Nephron progenitor cell (in vitro differentiated cells): ENCODE data around the gene SCGB1C1.

Experiments
- DNase-seq: peaks from one replicate; pipeline ENCODE4 v3.0.0; 2021
- H3K27ac Mint-ChIP-seq: 2 replicates; pipeline ENCODE4 v1.8.0; 2021; ENCODE audit warnings: mild to moderate bottlenecking, moderate library complexity, mixed read lengths
- H3K27me3 Mint-ChIP-seq: 2 replicates; pipeline ENCODE4 v1.8.0; 2021; ENCODE audit warnings: mild to moderate bottlenecking, low read depth, mixed read lengths; ENCODE audit not compliant: poor library complexity
- H3K36me3 Mint-ChIP-seq: 2 replicates; pipeline ENCODE4 v1.8.0; 2021; ENCODE audit warnings: low read depth, mixed read lengths
- H3K4me1 Mint-ChIP-seq: 2 replicates; pipeline ENCODE4 v1.8.0; 2021; ENCODE audit warnings: mixed read lengths
- H3K4me3 Mint-ChIP-seq: 2 replicates; pipeline ENCODE4 v1.8.0; 2021; ENCODE audit warnings: mild to moderate bottlenecking, moderate library complexity, mixed read lengths
- H3K9me3 Mint-ChIP-seq: 2 replicates; pipeline ENCODE4 v1.8.0; 2021; ENCODE audit warnings: mild to moderate bottlenecking, moderate library complexity, mixed read lengths
- TF ChIP-seq, protein P1 (sequence below): fragments of 200-600 bp; sonication (generic); IDR thresholded peaks from 2 replicates; pipeline ENCODE4 v1.5.0; 2021; ENCODE audit warnings: antibody characterized with exemption

The SCGB1C1 gene

DNA sequence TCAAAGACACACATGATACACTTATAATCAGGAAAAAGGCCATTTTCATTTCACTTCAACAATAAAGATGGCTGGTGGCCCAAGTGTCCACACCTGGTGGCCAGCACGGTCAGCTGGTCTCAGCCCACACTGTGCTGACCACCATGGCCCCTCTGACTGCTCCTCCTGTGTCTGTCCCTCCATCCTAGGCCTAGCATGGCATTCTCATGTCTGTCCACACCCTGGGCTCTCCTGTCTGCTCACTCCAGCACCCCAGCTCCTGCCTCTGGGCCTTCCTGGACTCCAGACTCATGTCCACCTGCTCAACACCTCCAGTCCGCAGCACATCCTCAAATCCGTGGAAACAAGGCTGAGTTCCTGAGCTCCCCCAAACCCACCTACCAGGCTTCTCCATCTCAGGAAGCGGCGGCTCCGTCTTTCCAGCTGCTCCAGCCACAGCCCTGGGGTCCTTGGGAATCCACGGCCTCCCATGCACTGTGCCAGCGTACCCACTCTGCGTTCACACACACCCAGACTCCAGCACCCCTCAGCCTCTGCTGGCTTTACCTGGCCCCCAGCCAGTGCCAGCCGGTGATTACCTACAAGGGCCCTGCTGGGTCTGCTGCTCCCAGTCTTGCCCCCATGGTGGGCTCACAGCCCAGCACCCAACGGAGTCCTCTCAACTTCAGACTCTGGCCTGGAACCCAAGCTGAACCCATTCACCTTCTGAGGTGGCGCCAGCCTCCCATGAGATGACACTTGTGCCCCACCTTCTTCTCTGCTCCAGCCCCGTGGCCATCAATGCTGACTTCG is 29.3 kb downstream of the SCGB1C1 start:
- H3K9me3 Mint-ChIP-seq = no peaks in the 10 kb centered on the region
- H3K4me3 Mint-ChIP-seq = no peak overlapping the region

DNA sequence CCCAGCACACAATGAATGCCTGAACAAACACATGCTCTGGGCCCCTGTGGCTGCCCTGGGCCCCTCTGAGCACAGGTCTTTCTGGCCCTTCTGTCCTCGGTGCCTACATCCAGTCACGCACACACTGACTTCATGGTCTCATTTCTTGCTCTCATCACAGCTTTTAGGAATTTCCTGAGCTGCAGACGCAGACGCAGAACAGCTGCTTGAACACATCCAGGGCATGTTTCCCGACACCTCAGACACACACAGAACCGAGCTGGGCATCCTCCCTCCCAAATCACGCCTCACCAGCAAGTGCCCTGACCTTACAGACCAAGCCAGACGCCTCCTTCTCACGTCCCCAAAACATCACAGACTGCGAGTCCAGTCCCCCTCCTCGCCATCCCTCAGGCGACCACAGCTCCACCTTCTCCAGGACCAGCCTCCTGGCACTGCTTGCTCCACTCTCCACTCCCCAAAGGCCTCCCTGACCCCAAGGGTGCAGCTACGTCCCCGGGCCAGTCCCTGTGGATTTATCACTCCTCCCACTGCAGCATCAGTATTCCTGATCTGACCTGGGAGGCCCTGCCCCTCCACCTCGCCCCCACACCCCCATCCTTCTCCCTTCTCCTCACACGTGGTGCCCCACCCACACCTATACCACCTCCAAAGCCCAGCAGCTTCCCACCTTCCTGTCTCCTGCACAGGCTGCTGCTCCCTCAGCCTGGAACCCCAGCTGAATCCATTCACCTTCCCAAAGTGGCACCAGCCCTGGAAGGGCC is 30.3 kb downstream of the SCGB1C1 start:
- no peaks in the 10 kb centered on the region for H3K4me1 Mint-ChIP-seq
- peaks cover 36% of the 10 kb centered on the region for H3K36me3 Mint-ChIP-seq
- H3K27me3 Mint-ChIP-seq = no peaks in the 10 kb centered on the region
- TF ChIP-seq, protein P1, sequence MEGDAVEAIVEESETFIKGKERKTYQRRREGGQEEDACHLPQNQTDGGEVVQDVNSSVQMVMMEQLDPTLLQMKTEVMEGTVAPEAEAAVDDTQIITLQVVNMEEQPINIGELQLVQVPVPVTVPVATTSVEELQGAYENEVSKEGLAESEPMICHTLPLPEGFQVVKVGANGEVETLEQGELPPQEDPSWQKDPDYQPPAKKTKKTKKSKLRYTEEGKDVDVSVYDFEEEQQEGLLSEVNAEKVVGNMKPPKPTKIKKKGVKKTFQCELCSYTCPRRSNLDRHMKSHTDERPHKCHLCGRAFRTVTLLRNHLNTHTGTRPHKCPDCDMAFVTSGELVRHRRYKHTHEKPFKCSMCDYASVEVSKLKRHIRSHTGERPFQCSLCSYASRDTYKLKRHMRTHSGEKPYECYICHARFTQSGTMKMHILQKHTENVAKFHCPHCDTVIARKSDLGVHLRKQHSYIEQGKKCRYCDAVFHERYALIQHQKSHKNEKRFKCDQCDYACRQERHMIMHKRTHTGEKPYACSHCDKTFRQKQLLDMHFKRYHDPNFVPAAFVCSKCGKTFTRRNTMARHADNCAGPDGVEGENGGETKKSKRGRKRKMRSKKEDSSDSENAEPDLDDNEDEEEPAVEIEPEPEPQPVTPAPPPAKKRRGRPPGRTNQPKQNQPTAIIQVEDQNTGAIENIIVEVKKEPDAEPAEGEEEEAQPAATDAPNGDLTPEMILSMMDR = no peak
- H3K27ac Mint-ChIP-seq = peak overlapping the region; percentile 2
- no peak for DNase-seq
- H3K9me3 Mint-ChIP-seq = no peaks in the 10 kb centered on the region
- H3K4me3 Mint-ChIP-seq = no peak overlapping the region

More for the DNA sequence above, 29.3 kb downstream of the SCGB1C1 start:
- peak overlapping the region; percentile 20 for H3K27ac Mint-ChIP-seq
- no peak for DNase-seq
- H3K27me3 Mint-ChIP-seq = no peaks in the 10 kb centered on the region
- TF ChIP-seq, protein P1 = no peak
- H3K36me3 Mint-ChIP-seq = peaks cover 30% of the 10 kb centered on the region
- no peaks in the 10 kb centered on the region for H3K4me1 Mint-ChIP-seq

DNA sequence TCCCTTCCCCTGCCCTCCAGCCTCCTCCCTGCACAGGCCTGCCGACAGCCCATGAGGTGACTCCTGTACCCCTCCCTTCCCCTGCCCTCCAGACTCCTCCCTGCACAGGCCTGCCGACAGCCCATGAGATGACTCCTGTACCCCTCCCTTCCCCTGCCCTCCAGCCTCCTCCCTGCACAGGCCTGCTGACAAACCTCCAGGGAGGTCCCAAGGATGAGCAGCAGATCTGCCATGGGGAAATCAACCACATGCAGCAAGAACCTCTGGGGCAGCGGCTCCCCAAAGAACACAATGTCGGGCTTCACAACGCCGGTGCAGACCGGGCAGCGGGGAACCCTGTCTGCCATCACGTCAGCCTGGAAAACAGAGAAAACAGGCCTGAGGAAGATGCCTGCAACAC is 31.0 kb downstream of the SCGB1C1 start:
- Mint-ChIP-seq H3K9me3 (no peaks in the 10 kb centered on the region), H3K27ac (no peak overlapping the region), H3K4me1 (no peaks in the 10 kb centered on the region), H3K27me3 (no peaks in the 10 kb centered on the region), H3K4me3 (no peak overlapping the region), H3K36me3 (peaks cover 42% of the 10 kb centered on the region)
- TF ChIP-seq, protein P1 = no peak
- no peak for DNase-seq

DNA sequence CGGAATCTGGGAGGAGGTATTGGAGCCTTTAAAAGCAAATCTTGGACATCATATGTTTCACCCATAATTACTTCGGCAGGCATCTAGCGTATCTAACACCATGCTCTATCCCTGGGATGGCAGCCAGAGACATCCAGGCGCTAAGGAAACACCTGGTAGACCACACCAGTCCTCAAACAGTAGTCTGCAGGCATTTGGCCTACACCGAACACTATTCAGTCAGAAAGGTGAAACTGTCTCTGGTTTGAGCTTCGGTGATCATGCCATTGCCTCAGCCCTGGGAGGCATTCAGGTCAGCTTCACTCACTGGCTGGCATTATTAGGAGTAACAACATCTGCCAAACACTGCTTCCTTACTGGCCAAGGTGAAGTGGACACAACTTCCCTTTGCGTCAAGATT is 31.5 kb downstream of the SCGB1C1 start:
- DNase-seq = no peak
- H3K36me3 Mint-ChIP-seq = peaks cover 41% of the 10 kb centered on the region
- no peaks in the 10 kb centered on the region for H3K9me3 Mint-ChIP-seq
- TF ChIP-seq, protein P1 = no peak
- H3K4me3 Mint-ChIP-seq = no peak overlapping the region
- H3K27me3 Mint-ChIP-seq = no peaks in the 10 kb centered on the region
- H3K4me1 Mint-ChIP-seq = no peaks in the 10 kb centered on the region
- no peak overlapping the region for H3K27ac Mint-ChIP-seq

DNA sequence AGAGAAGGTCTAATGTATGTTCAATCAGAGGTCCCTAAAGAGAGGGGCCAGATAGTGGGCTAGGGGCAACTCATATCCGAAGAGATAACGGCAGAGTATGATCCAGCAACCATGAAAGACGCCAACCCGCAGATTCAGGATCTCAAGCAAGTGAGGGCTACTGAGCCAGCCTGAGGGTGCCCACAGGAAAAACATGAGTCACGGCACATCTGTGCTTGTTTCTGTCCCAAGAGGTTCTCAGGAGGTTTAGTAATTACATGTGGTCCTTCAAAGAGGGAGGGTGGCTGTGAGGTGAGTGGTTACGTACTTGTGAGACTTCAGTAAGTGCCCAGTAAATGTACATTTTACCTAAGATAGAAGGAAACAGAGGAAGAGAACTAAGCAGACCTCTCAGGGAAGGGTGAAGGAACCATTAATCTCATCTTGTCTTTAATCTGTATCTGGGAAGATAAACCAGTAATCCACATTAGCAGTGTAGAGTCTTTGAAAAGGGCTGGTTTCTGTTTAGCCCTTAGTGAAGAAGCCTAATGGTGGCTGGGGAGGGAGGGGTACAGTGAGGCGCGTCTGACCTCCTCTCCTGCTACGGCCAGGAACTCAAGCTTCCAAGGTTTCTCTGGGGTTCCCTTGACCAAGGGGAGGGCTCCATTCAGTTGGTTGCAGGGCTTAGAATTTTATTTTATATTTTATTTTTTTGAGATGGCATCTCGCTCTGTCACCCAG is 33.0 kb downstream of the SCGB1C1 start:
- no peaks in the 10 kb centered on the region for H3K27me3 Mint-ChIP-seq
- no peak overlapping the region for H3K4me3 Mint-ChIP-seq
- TF ChIP-seq, protein P1 = no peak

More for the DNA sequence above, 33.0 kb downstream of the SCGB1C1 start:
- Mint-ChIP-seq H3K9me3 (no peaks in the 10 kb centered on the region), H3K36me3 (peaks cover 49% of the 10 kb centered on the region), H3K27ac (peak overlapping the region; percentile 54), H3K4me1 (no peaks in the 10 kb centered on the region)
- no peak for DNase-seq
